Measurements from ENCODE around the gene PLEKHO2.
"Not testable (repeated sequence)": the region's sequence is repeated elsewhere in the genome, so short reads cannot be mapped to it uniquely, and the experiment has no call there.

PLEKHO2 gene, protein sequence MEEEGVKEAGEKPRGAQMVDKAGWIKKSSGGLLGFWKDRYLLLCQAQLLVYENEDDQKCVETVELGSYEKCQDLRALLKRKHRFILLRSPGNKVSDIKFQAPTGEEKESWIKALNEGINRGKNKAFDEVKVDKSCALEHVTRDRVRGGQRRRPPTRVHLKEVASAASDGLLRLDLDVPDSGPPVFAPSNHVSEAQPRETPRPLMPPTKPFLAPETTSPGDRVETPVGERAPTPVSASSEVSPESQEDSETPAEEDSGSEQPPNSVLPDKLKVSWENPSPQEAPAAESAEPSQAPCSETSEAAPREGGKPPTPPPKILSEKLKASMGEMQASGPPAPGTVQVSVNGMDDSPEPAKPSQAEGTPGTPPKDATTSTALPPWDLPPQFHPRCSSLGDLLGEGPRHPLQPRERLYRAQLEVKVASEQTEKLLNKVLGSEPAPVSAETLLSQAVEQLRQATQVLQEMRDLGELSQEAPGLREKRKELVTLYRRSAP

DNA sequence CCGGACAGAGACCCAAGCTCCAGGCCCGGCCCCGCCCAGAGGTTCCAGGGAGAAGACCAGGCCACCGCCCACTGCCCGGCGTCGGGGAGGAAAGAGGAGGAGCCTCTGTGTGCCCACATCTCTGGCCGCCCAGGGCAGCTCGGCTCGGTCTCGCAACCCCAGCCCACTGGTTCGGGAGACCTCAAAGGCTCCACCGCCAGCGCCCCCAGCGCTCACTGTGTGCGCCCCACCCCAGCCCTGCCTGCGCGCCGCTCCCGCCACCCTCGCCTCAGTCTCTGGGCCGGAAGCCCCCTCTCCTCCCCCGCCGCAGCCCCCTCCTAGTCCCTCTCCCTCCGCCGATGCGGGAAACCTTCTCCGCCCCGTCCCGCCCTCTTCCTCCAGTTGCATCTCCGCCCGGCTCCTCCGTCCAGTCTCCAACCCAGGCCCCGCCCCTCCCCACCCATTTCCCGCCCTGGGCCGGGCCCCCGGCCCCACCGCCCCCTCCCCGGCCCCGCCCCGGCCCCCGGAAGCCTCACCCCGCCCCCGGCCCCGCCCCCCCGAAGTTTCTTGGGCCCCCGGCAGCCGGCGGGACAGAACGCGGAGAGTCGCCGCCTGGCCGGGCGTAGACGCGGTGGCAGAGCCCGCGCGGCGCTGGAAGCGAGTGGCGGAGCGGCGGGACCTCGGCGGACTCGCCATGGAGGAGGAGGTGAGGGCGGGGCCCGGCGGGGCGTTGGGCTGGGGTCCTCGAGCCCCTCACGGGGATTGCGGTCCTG lies at the start of gene PLEKHO2:
PLEKHO2 (plus strand) TSS at position 572 of the 752 bp plus-strand sequence; CDS start at position 674, 102 bp downstream.
- Histone ChIP-seq H3K27me3 (ENCODE audit: control insufficient read depth in 1 of 2, insufficient read depth in 2 of 2, low read length in 2 of 2) (no peaks in the 10 kb centered on the region), H3K9me3 (ENCODE audit: low read length) (no peaks in the 10 kb centered on the region), H3K36me3 (ENCODE audit: insufficient read depth, low read length) (no peaks in the 10 kb centered on the region), H3K27ac (ENCODE audit: low read depth, low read length) (peak within 1 kb of the TSS; percentile 82), H3K9ac (ENCODE audit: low read length) (peak within 1 kb of the TSS; percentile 96), H3K4me1 (ENCODE audit: insufficient read depth, low read length) (peaks cover 32% of the 10 kb centered on the region), H3K4me3 (ENCODE audit: low read depth in 1 of 2, low read length in 2 of 2) (peak within 1 kb of the TSS; percentile 90 to 96)

DNA sequence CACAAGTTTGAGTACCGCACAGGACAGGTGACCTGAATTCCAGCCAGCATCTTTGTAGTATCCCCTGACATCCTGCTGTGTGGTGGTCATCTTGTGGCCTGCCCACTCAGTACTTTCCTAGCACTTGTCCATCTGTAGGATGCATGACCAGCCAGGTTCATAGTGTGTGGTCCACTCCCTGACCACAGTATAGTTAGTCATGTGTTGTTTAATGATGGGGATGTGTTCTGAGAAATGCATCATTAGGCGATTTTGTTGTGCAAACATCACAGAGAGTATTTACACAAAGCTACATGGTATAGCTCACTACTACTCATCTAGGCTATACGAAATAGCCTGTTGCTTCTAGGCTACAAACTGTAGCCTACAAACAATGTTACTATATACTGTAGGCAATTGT lies 49.4 kb upstream of the PLEKHO2 start:
- H3K4me1 ChIP-seq (ENCODE audit: insufficient read depth, low read length) = no peaks in the 10 kb centered on the region
- no peak overlapping the region for H3K4me3 ChIP-seq (ENCODE audit: low read depth in 1 of 2, low read length in 2 of 2)
- H3K9ac ChIP-seq (ENCODE audit: low read length) = no peak overlapping the region
- no peaks in the 10 kb centered on the region for H3K27me3 ChIP-seq (ENCODE audit: control insufficient read depth in 1 of 2, insufficient read depth in 2 of 2, low read length in 2 of 2)
- no peak overlapping the region for H3K27ac ChIP-seq (ENCODE audit: low read depth, low read length)
- no peaks in the 10 kb centered on the region for H3K9me3 ChIP-seq (ENCODE audit: low read length)
- no peaks in the 10 kb centered on the region for H3K36me3 ChIP-seq (ENCODE audit: insufficient read depth, low read length)

DNA sequence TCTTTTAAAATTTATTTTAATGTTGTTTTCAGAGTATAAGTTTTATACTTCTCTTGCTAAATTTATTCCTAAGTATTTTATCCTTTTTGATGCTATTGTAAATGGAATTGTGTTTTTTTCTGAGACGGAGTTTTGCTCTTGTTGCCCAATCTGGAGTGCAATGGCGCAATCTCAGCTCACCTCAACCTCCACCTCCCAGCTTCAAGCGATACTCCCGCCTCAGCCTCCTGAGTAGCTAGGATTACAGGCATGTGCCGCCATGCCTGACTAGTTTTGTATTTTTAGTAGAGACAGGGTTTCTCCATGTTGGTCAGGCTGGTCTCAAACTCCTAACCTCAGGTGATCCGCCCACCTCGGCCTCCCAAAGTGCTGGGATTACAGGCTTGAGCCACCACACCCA lies 46.4 kb upstream of the PLEKHO2 start:
- H3K27me3 ChIP-seq (ENCODE audit: control insufficient read depth in 1 of 2, insufficient read depth in 2 of 2, low read length in 2 of 2); H3K4me1 ChIP-seq (ENCODE audit: insufficient read depth, low read length); H3K4me3 ChIP-seq (ENCODE audit: low read depth in 1 of 2, low read length in 2 of 2); H3K9ac ChIP-seq (ENCODE audit: low read length); H3K36me3 ChIP-seq (ENCODE audit: insufficient read depth, low read length); H3K27ac ChIP-seq (ENCODE audit: low read depth, low read length); H3K9me3 ChIP-seq (ENCODE audit: low read length): not testable (repeated sequence)

DNA sequence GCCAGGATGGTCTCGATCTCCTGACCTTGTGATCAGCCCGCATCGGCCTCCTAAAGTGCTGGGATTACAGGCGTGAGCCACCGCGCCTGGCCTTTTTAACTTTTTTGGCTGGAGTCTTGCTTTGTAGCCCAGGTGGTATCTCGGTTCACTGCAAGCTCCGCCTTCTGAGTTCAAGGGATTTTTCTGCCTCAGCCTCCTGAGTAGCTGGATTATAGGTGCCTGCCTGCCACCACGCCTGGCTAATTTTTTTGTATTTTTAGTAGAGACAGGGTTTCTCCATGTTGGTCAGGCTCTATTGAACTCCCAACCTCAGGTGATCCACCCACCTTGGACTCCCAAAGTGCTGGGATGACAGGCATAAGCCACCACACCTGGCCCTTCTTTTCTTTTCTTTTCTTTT lies 45.8 kb upstream of the PLEKHO2 start:
- H3K36me3 ChIP-seq (ENCODE audit: insufficient read depth, low read length) = not testable (repeated sequence)

DNA sequence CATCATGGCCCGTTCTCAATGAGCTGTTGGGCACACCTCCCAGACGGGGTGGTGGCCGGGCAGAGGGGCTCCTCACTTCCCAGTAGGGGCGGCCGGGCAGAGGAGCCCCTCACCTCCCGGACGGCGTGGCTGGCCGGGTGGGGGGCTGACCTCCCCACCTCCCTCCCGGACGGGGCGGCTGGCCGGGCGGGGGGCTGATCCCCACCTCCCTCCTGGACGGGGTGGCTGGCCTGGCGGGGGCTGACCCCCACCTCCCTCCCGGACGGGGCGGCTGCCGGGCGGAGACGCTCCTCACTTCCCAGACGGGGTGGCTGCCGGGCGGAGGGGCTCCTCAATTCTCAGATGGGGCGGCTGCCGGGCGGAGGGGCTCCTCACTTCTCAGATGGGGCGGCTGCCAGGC lies 42.8 kb upstream of the PLEKHO2 start:
- H3K27me3 ChIP-seq (ENCODE audit: control insufficient read depth in 1 of 2, insufficient read depth in 2 of 2, low read length in 2 of 2); H3K27ac ChIP-seq (ENCODE audit: low read depth, low read length); H3K36me3 ChIP-seq (ENCODE audit: insufficient read depth, low read length); H3K9ac ChIP-seq (ENCODE audit: low read length); H3K4me3 ChIP-seq (ENCODE audit: low read depth in 1 of 2, low read length in 2 of 2); H3K9me3 ChIP-seq (ENCODE audit: low read length): not testable (repeated sequence)
- peaks cover 10% of the 10 kb centered on the region for H3K4me1 ChIP-seq (ENCODE audit: insufficient read depth, low read length)

More for the DNA sequence above, 45.8 kb upstream of the PLEKHO2 start:
- not testable (repeated sequence) for H3K27ac ChIP-seq (ENCODE audit: low read depth, low read length); H3K4me3 ChIP-seq (ENCODE audit: low read depth in 1 of 2, low read length in 2 of 2); H3K9me3 ChIP-seq (ENCODE audit: low read length); H3K27me3 ChIP-seq (ENCODE audit: control insufficient read depth in 1 of 2, insufficient read depth in 2 of 2, low read length in 2 of 2); H3K4me1 ChIP-seq (ENCODE audit: insufficient read depth, low read length); H3K9ac ChIP-seq (ENCODE audit: low read length)

DNA sequence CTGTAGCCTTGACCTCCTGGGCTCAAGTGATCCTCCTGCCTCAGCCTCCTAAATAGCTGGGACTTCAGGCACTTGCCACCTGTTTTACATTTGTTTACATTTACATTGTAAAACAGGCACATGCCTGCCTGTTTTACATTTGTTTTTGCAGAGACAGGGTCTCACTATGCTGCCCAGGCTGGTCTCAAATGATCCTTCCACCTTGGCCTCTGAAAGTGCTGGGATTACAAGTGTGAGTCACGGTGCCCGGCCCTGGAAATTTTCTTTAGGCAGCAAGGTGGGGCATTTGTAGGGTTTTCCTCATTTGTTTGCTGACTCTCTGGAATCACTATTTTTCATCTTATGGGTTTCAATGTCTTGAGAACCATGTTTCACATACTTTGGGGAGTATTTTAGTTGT lies 41.2 kb upstream of the PLEKHO2 start:
- Histone ChIP-seq H3K4me1 (ENCODE audit: insufficient read depth, low read length) (peaks cover 10% of the 10 kb centered on the region), H3K36me3 (ENCODE audit: insufficient read depth, low read length) (no peaks in the 10 kb centered on the region), H3K27ac (ENCODE audit: low read depth, low read length) (peak overlapping the region; percentile 23), H3K9ac (ENCODE audit: low read length) (no peak overlapping the region), H3K4me3 (ENCODE audit: low read depth in 1 of 2, low read length in 2 of 2) (no peak overlapping the region), H3K9me3 (ENCODE audit: low read length) (no peaks in the 10 kb centered on the region), H3K27me3 (ENCODE audit: control insufficient read depth in 1 of 2, insufficient read depth in 2 of 2, low read length in 2 of 2) (no peaks in the 10 kb centered on the region)

DNA sequence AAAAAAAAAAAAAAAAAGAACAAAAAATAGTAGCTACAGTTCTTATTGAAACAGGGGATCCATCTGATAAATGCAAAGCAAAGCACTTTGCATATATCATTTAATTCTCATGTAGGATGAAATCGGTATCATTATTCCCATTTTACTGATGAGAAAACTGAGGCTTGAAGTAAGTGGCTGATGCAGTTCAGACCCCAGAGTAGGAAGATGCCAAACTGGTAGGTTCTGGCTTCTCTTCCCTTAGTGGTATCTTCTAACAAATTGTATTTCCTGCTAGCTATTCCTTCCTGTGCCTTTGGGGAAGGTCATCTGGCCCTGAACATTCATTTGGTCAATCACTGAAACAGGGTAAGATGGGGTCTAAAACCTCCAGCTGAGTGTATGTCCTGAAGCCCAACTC lies 38.2 kb upstream of the PLEKHO2 start:
- Histone ChIP-seq H3K4me1 (ENCODE audit: insufficient read depth, low read length) (peaks cover 34% of the 10 kb centered on the region), H3K9ac (ENCODE audit: low read length) (no peak overlapping the region), H3K9me3 (ENCODE audit: low read length) (no peaks in the 10 kb centered on the region), H3K36me3 (ENCODE audit: insufficient read depth, low read length) (no peaks in the 10 kb centered on the region), H3K27me3 (ENCODE audit: control insufficient read depth in 1 of 2, insufficient read depth in 2 of 2, low read length in 2 of 2) (no peaks in the 10 kb centered on the region), H3K27ac (ENCODE audit: low read depth, low read length) (peak overlapping the region; percentile 24), H3K4me3 (ENCODE audit: low read depth in 1 of 2, low read length in 2 of 2) (no peak overlapping the region)

DNA sequence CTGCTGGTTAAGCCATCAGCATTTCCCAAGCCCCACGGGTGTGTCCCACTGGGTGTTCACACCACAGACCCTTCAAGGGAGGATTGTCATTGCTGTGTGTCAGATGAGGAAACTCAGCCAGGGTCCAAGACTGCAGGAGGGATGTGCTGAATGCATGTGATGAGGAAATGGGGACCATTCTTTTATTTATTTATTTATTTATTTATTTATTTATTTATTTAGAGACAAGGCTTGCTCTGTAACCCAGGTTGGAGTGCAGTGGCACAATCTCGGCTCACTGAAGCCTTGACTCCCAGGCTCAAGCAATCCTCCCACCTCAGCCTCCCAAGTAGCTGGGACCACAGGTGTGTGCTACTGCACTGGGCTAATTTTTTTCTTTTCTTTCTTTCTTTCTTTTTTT lies 37.1 kb upstream of the PLEKHO2 start:
- no peaks in the 10 kb centered on the region for H3K27me3 ChIP-seq (ENCODE audit: control insufficient read depth in 1 of 2, insufficient read depth in 2 of 2, low read length in 2 of 2)
- H3K9ac ChIP-seq (ENCODE audit: low read length) = no peak overlapping the region
- H3K4me1 ChIP-seq (ENCODE audit: insufficient read depth, low read length) = peaks cover 41% of the 10 kb centered on the region
- no peaks in the 10 kb centered on the region for H3K9me3 ChIP-seq (ENCODE audit: low read length)
- H3K27ac ChIP-seq (ENCODE audit: low read depth, low read length) = peak overlapping the region; percentile 66
- no peak overlapping the region for H3K4me3 ChIP-seq (ENCODE audit: low read depth in 1 of 2, low read length in 2 of 2)
- no peaks in the 10 kb centered on the region for H3K36me3 ChIP-seq (ENCODE audit: insufficient read depth, low read length)

DNA sequence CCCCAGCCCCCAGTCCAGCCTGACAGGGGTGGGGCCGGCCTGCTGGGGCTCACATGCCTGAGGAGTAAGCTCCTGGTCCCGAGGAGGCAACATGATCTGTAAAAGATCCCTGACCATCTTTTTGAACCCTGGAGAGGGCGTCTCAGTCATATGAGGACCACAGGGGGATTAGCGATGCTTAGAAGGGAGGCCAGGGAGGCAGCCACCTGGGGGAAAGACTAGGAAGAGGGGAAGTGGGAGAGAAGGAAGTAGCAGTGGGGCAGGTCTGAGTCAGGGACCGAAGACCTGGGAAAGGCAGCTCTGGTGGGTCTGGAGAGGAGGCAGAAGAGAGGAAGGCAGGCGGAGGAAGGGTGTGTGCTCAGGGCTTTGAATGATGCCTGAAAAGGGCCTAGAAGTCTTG lies 35.2 kb upstream of the PLEKHO2 start:
- H3K9me3 ChIP-seq (ENCODE audit: low read length) = no peaks in the 10 kb centered on the region
- no peaks in the 10 kb centered on the region for H3K27me3 ChIP-seq (ENCODE audit: control insufficient read depth in 1 of 2, insufficient read depth in 2 of 2, low read length in 2 of 2)
- H3K4me1 ChIP-seq (ENCODE audit: insufficient read depth, low read length) = peaks cover 50% of the 10 kb centered on the region
- no peaks in the 10 kb centered on the region for H3K36me3 ChIP-seq (ENCODE audit: insufficient read depth, low read length)
- no peak overlapping the region for H3K9ac ChIP-seq (ENCODE audit: low read length)
- peak overlapping the region; percentile 92 for H3K27ac ChIP-seq (ENCODE audit: low read depth, low read length)
- peak overlapping the region in 1 of 2 donors; percentile 25 for H3K4me3 ChIP-seq (ENCODE audit: low read depth in 1 of 2, low read length in 2 of 2)

DNA sequence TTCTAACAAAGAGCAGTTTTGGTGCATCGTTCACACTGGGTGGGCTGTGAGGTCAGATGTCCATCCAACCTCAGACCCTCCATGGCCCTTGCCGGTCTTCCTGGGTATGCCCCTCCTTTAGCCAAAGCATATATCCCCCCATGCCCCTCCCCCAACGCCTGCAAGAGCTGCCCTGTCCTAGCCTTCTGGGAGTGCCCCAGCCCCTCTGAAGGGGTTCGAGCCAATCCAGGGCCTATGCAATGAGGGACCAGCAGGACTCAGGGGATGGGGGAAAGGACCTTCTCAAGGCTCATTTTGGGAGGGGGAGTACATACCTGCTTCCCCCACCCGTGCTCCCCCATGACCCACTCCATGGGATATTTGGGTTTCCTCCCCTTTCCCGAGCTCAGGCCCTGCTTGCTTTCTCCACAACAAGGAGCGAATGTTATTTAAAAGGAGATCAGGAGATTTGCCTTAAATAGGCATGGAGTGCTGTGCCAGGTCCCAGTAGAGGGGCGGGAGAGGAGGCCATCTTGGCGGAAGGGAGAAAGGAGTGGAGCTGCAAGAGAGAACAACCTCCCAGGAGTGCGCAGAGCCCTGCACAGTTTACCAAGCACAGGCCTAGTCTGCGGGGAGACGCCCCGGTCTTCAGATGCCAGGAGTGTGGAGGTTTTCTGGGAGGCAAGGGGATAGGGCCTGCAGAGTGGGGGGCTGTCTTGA lies 34.5 kb upstream of the PLEKHO2 start:
- Histone ChIP-seq H3K27ac (ENCODE audit: low read depth, low read length) (peak overlapping the region; percentile 92), H3K9ac (ENCODE audit: low read length) (no peak overlapping the region), H3K9me3 (ENCODE audit: low read length) (no peaks in the 10 kb centered on the region), H3K4me1 (ENCODE audit: insufficient read depth, low read length) (peaks cover 44% of the 10 kb centered on the region), H3K4me3 (ENCODE audit: low read depth in 1 of 2, low read length in 2 of 2) (peak overlapping the region in 1 of 2 donors; percentile 25), H3K36me3 (ENCODE audit: insufficient read depth, low read length) (no peaks in the 10 kb centered on the region), H3K27me3 (ENCODE audit: control insufficient read depth in 1 of 2, insufficient read depth in 2 of 2, low read length in 2 of 2) (no peaks in the 10 kb centered on the region)

DNA sequence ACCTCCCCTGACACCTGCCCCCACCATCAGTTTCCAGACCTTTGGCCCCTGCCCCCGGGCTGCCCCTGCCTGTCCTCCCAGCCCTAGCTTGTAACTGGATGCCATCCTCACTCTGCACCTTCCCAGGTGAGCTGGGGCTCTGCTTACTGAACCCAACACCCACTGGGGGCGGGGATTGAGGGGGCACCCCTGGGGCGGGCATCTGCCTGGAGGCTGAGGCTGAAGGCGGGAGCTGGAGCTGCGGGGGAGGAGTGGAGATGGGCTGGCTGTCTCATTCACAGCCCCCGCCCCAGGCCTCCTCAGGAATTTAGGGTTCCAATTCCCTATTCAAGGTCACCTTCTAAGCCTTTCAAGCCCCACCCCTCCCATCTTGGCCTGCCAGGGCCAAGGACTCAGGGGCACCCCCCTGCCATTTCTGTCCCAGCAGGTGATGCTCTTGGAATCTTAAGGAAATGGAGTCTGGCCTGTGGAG lies 33.9 kb upstream of the PLEKHO2 start:
- Histone ChIP-seq H3K4me3 (ENCODE audit: low read depth in 1 of 2, low read length in 2 of 2) (peak overlapping the region in 1 of 2 donors; percentile 25), H3K9me3 (ENCODE audit: low read length) (no peaks in the 10 kb centered on the region), H3K4me1 (ENCODE audit: insufficient read depth, low read length) (peaks cover 40% of the 10 kb centered on the region), H3K36me3 (ENCODE audit: insufficient read depth, low read length) (no peaks in the 10 kb centered on the region), H3K27me3 (ENCODE audit: control insufficient read depth in 1 of 2, insufficient read depth in 2 of 2, low read length in 2 of 2) (no peaks in the 10 kb centered on the region), H3K9ac (ENCODE audit: low read length) (no peak overlapping the region), H3K27ac (ENCODE audit: low read depth, low read length) (peak overlapping the region; percentile 92)
